ENCODE results near the gene MAML2. TPM values are rescaled to one million over a fixed set of nuclear protein-coding genes. Genes with fewer than 3 reads are reported as not detected.

The MAML2 gene
- total and polyA plus RNA-seq, 9 of the 15 experiments (the other 6 are each of a cell fraction or from before 2014, with no cell fraction given): 0.79 to 6.8 (median 4.8) TPM

DNA sequence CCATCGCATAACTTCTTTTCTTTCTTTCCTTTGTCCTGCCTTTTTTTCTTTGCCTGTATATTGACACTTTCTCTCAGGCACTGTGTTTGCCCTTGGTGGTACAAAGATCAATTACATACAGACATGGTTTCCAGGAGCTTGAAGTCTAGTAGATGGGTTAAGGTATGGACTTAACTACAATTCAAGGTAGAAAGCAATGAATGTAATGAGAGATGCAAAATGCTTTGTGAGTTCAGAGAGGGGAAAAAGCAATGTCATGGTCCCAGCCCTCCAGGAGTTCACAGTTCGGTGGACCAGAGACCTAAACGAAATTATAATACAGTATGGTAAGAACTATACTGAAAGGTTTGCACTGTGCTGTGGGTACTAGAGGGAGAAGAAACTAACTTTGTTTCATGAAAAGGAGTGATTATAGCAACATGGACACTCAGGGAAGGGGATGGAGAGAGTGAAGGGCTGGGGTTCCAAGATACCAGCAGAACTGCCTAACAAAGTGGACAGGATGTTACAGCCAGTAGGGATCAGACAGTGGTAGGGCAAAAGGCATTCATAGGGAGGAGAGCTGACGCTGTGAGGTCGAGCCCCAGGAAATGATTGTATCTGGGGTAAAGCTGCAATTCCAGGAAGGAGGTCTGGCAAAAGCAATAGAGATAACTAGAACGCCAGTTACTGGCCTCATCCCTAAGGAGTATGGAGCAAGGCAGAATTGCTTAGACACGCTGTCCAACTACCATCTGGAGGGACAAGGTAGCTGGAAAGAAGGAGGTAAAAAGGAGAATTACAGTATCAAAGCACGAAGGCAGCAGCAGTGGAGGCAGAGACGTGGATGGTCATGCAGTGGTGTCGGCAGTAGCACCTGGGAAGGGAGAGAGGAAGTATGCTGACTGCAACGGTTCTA is 260.7 kb downstream of the MAML2 start (continued):
- TF ChIP-seq LEF1 (IDR thresholded peaks at IDR 0.05) (peak; percentile 59; the same call in 1 of the 2 replicates), XRCC4 (IDR thresholded peaks at IDR 0.05; ENCODE audit: extremely low read depth, insufficient read depth, insufficient read length) (no peak), ZFX (CRISPR knock-in tag; IDR thresholded peaks at IDR 0.05) (no peak), C11orf30 (IDR thresholded peaks at IDR 0.05; ENCODE audit: low read depth) (peak; percentile 79), SOX6 (IDR thresholded peaks at IDR 0.05) (peak; percentile 76; the same call in 1 of the 2 replicates), NR1H2 (CRISPR knock-in tag; IDR thresholded peaks at IDR 0.05) (0 out of 2 replicates have a peak, but pooled peaks have one; percentile 69), KDM5B (IDR thresholded peaks at IDR 0.05; ENCODE audit: insufficient replicate concordance, low read depth, low read length) (peak; percentile 47), NFE2 (IDR thresholded peaks at IDR 0.05; ENCODE audit: low read depth) (peak; percentile 81), SRSF1 (IDR thresholded peaks at IDR 0.05; ENCODE audit: low read depth, low read length) (no peak), TEAD1 (CRISPR knock-in tag; IDR thresholded peaks at IDR 0.05) (no peak), MTA2 (IDR thresholded peaks at IDR 0.05; ENCODE audit: low read depth) (peak; percentile 72), NR4A1 (CRISPR knock-in tag; IDR thresholded peaks at IDR 0.05) (no peak), NR4A1 (tag; IDR thresholded peaks at IDR 0.05) (0 out of 2 replicates have a peak, but pooled peaks have one; percentile 40), SMAD4 (CRISPR knock-in tag; conservative IDR thresholded peaks at IDR 0.05) (peak; percentile 94), SMAD1 (IDR thresholded peaks at IDR 0.05; ENCODE audit: low read depth, low read length, partially characterized antibody) (no peak)
- TF ChIP-seq, protein P1, sequence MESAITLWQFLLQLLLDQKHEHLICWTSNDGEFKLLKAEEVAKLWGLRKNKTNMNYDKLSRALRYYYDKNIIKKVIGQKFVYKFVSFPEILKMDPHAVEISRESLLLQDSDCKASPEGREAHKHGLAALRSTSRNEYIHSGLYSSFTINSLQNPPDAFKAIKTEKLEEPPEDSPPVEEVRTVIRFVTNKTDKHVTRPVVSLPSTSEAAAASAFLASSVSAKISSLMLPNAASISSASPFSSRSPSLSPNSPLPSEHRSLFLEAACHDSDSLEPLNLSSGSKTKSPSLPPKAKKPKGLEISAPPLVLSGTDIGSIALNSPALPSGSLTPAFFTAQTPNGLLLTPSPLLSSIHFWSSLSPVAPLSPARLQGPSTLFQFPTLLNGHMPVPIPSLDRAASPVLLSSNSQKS (CRISPR knock-in tag; IDR thresholded peaks at IDR 0.05): no peak
- TF ChIP-seq, protein P2, sequence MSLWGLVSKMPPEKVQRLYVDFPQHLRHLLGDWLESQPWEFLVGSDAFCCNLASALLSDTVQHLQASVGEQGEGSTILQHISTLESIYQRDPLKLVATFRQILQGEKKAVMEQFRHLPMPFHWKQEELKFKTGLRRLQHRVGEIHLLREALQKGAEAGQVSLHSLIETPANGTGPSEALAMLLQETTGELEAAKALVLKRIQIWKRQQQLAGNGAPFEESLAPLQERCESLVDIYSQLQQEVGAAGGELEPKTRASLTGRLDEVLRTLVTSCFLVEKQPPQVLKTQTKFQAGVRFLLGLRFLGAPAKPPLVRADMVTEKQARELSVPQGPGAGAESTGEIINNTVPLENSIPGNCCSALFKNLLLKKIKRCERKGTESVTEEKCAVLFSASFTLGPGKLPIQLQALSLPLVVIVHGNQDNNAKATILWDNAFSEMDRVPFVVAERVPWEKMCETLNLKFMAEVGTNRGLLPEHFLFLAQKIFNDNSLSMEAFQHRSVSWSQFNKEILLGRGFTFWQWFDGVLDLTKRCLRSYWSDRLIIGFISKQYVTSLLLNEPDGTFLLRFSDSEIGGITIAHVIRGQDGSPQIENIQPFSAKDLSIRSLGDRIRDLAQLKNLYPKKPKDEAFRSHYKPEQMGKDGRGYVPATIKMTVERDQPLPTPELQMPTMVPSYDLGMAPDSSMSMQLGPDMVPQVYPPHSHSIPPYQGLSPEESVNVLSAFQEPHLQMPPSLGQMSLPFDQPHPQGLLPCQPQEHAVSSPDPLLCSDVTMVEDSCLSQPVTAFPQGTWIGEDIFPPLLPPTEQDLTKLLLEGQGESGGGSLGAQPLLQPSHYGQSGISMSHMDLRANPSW (CRISPR knock-in tag; IDR thresholded peaks at IDR 0.05): no peak
- TF ChIP-seq, protein P3, sequence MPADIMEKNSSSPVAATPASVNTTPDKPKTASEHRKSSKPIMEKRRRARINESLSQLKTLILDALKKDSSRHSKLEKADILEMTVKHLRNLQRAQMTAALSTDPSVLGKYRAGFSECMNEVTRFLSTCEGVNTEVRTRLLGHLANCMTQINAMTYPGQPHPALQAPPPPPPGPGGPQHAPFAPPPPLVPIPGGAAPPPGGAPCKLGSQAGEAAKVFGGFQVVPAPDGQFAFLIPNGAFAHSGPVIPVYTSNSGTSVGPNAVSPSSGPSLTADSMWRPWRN (IDR thresholded peaks at IDR 0.05; ENCODE audit: low read depth): peak; percentile 76
- TF ChIP-seq, protein P4, sequence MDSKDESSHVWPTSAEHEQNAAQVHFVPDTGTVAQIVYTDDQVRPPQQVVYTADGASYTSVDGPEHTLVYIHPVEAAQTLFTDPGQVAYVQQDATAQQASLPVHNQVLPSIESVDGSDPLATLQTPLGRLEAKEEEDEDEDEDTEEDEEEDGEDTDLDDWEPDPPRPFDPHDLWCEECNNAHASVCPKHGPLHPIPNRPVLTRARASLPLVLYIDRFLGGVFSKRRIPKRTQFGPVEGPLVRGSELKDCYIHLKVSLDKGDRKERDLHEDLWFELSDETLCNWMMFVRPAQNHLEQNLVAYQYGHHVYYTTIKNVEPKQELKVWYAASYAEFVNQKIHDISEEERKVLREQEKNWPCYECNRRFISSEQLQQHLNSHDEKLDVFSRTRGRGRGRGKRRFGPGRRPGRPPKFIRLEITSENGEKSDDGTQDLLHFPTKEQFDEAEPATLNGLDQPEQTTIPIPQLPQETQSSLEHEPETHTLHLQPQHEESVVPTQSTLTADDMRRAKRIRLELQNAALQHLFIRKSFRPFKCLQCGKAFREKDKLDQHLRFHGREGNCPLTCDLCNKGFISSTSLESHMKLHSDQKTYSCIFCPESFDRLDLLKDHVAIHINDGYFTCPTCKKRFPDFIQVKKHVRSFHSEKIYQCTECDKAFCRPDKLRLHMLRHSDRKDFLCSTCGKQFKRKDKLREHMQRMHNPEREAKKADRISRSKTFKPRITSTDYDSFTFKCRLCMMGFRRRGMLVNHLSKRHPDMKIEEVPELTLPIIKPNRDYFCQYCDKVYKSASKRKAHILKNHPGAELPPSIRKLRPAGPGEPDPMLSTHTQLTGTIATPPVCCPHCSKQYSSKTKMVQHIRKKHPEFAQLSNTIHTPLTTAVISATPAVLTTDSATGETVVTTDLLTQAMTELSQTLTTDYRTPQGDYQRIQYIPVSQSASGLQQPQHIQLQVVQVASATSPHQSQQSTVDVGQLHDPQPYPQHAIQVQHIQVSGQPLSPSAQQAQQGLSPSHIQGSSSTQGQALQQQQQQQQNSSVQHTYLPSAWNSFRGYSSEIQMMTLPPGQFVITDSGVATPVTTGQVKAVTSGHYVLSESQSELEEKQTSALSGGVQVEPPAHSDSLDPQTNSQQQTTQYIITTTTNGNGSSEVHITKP (IDR thresholded peaks at IDR 0.05; ENCODE audit: partially characterized antibody): peak; percentile 45

Data from K562 (cell line).